ENCODE measurements around the gene MIA. TPM values are rescaled to one million over a fixed set of nuclear protein-coding genes. Genes with fewer than 3 reads are reported as not detected.

The MIA gene
- total and polyA plus RNA-seq, 2 of the 4 experiments (the other 2 are of a cell fraction): 0.44 TPM; not detected in 1

- no peak for TF ChIP-seq CTCF (conservative IDR thresholded peaks at IDR 0.05; ENCODE audit: low read depth, low read length)
Measured at GRCh38 chr19:40797166-40797962, 22.0 kb downstream of the MIA start (continued).
